GM18498 (cell line): ENCODE results near the gene PHIP.
"Not testable (repeated sequence)": the region's sequence is repeated elsewhere in the genome, so short reads cannot be mapped to it uniquely, and the experiment has no call there.

ENCODE experiments used
- ATAC-seq: cut with Tn5 transposase; IDR thresholded peaks from one replicate; pipeline ENCODE4 v1.9.1; 2021; ENCODE audit warnings: mild to moderate bottlenecking, moderate library complexity; ENCODE audit not compliant: unreplicated experiment

PHIP gene

DNA sequence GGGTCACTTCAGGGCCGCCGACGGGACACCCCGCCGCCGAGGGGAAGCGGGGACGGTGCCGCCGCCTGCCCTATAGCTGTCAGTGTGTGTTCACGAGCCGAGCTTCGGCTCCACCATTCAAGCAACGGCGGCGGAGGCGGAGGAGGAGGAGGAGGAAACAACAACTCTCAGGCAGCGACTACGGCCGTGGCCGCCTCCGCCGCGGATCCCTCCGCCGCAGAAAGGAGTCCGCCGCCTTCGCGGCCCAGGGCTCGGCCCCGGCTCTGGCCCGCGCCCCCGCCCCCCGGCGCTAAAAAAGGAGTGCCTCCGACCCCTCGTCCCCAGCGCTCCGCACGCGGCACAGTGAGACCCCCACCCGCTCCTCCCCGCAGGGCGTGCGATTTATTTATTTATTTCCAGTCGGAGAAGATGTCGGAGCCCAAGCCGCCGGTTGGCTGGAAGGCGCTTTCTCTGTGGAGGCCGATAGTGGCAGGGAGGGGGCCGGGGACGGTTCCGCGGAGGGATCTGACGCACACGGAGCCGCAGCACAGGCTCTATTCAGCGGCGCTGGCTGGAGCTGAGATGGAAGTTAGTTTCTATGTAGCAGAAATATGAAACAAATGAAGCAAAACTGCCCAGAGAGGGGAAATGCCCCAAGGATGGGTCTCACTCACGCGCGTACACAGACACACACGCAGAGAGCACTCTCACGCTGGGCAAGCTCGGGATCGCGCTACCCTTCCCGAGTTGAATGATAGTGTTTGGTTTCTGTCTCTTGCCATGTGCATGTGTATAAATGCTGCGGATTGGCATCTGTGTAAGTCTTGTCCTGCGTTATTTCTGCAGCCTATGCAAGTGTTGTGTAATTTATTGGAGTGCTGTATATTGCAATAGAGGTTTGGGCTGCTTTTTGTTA is at the start of gene PHIP:
TSS of gene PHIP (minus strand) at position 180 of the 895 bp plus-strand sequence. CDS start 186 bp downstream, outside the sequence.
- ATAC-seq = peak; percentile 71

GRCh38 chr6:79127660-79128059 is 49.6 kb upstream of the PHIP start:
- ATAC-seq = no peak

- no peak for ATAC-seq
Measured at GRCh38 chr6:79119217-79119616, 41.2 kb upstream of the PHIP start.

DNA sequence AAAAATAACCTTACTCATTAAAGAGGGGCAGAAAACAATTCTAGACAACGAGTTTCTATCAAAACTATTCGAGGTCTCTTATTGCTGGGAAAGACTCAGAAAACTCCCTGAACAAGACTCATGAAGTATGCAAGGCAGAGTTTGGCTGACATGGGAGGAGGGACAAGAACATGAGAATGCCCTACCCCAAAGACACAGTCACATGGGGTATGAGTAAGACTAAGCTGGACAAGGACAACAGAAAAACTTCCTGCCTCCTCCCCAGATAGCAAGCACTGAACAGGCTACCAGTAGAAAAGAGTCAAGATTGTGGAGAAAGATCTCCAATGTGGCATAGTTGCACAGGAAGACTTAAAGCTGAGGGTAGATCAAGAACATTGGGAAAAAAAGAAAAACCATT is 39.7 kb upstream of the PHIP start:
- ATAC-seq = no peak

- no peak for ATAC-seq
Measured at GRCh38 chr6:79115553-79116182, 37.6 kb upstream of the PHIP start.

DNA sequence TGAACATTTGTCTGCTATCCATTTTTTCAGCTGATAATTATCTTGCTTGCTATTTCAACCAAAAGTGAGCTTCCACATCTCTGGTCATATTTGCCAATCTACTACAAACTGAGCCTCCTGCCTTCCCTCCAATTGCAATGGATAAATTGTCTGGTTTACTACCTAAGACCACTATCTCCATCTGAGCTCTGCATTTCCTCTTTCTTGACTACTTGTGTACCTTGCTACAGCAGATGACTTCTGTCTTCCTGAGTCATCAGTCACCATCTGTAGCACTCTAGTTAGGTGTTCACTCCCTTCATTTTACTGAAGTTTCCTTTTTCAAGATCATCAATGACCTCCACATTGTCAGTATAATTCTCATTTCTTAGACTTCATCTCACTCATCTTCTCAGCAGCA is 33.5 kb upstream of the PHIP start:
- no peak for ATAC-seq

DNA sequence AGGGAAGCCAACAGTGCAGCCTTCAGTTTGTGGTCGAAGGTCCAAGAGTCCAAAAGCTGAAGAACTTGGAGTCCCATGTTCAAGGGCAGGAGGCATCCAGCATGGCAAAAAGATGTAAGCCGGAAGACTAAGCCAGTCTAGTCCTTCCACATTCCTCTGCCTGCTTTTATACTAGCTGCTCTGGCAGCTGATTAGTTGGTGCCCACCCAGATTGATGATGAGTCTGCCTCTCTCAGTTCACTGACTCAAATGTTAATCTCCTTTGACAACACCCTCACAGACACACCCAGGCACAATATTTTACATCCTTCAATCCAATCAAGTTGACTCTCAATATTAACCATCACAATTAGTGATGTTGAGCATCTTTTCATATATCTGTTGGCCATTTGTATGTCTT is 23.1 kb upstream of the PHIP start:
- no peak for ATAC-seq

DNA sequence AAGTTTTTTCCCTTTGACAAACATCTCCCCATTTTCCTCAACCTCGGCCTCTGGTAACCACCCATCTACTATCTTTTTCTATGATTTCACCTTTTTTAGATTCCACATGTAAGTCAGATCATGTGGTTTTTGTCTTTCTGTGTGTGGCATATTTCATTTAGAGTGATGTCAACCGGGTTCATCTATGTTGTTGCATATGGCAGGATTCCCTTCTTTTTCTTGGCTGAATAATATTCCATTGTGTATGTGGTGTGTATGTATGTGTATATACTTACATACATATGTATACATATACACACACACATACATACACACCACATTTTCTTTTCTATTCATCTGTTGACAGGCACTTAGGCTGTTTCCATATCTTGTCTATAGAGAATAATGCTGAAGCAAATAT is 22.2 kb upstream of the PHIP start:
- no peak for ATAC-seq

DNA sequence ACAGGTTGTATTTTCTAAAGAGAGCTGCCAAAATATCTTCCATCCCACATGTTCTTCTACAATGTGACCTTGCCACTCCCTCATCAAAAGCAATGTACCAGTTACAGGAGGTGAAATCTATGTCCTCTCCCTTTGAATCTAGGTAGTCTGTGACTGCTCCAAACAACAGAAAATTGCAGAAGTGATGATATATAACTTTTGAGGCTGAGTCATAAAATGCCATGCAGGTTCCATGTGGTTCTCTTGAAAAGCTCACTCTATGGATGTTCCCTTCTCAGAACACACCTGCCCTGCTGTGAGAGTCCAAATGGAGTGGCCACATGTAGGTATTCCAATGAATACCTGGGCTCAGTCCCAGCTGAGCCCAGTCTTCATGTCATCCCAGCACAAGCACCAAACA is 16.9 kb upstream of the PHIP start:
- ATAC-seq = no peak

GRCh38 chr6:79091801-79092200 is 13.7 kb upstream of the PHIP start:
- not testable (repeated sequence) for ATAC-seq

- no peak for ATAC-seq
Measured at GRCh38 chr6:79089552-79090404, 11.7 kb upstream of the PHIP start.

DNA sequence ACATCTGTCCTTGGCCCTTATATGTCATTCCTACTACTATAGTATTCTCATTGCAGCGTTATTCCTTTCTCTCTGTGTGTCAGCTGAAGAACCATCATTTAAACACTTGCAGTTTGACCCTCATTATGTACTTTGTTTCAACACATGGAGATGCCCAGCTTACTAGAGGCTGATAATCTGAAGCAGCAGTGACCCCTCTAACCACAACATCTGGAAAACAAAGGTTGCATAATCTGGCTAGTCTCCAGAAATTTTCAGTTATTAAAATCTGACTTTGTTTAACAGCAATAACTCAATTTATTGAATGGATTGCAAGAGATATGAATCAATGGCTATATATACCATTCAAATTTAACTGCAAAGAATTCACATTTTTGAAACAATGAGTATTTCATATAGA is 6.6 kb upstream of the PHIP start:
- no peak for ATAC-seq

DNA sequence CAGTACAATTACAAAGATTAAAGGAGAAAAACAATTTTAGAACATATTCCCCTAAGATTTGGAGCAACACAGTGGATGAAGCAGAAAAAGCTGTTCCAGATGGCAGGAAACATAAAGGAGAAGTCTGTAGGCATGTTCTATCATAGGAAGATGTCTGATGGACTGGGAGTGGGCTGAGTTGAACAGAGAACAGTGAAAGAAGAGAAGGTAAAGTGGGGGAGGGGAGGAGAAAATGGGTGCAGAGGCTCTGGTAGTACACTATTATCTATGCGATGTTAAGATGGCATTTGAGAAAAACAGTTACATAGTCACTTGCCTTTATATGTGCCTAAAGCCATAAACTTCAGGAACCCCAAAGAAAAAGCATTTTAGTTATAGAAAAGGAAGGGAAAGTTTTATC is 4.2 kb upstream of the PHIP start:
- ATAC-seq = no peak

- ATAC-seq = no peak
Measured at GRCh38 chr6:79081663-79082062, 3.6 kb upstream of the PHIP start.

DNA sequence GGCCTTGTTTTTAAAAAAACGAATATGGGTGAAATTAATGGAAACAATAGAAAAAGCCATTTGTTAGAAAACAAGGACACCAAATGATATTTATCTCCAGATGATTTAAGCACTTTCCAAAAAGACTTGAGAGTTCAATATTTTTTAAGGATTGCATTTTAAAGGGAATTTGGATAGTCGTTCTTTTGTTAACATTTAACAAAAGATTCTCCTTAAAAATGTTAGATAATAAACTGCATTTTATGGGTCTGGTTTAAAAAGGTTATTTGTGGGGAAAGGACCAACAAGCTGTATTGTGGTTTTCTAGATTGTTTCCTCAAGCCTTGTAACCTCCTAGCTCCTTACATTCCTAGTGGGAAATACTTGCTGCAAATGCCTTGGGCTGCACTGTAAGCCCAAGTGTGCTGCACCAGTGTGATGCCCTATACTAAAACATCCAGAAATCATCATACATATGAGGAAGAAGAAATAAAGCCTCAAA is 1.5 kb upstream of the PHIP start:
- ATAC-seq = no peak

GRCh38 chr6:79077715-79078074 is 359 bp downstream of the PHIP start:
- ATAC-seq = peak; percentile 33

- peak; percentile 55 for ATAC-seq
Measured at GRCh38 chr6:79076782-79077641, 1.0 kb downstream of the PHIP start.

DNA sequence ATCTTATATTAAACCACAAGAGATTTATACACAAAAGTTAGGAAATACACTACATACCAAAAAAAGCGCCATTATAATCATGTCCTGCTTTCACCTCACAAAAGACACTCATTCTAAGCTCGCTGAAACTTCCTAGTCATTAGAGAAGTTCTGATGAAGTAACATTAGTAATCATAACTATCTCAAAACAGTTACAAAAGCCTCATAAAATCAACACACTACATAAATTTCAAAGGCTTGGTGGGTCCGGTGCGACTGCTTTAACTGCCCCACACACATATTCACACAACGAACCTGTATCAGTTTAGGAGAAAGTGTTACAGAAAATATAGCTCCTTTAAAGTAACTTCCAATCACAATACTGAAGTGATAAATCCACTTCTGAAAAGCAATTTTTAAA is 1.9 kb downstream of the PHIP start:
- ATAC-seq = no peak

DNA sequence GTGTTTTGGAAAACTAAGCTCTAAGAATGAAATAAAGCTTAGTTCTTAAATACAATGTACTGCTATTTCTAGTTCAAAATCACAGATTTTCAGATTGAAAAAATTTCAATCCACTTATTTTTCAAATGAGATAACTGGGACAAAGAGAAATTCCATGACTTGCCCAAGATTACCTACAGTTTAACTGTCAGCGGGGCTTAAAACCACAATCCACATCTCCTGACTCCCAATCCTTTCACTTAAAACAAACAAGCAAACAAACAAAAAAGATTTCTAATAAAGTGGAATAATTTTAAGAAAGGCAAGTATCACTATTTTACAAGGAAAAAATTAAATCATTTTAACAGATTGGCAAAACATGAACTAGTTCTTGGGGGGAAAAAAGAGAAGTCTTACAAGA is 4.2 kb downstream of the PHIP start:
- ATAC-seq = no peak

GRCh38 chr6:79072640-79073181 is 5.3 kb downstream of the PHIP start:
- ATAC-seq = no peak
